H1 (cell line): ENCODE results near the gene KLHDC8A.

Experiments used
- CTCF ChIP-seq, 3 experiments: IDR thresholded peaks; 1 replicate in 2 of 3; 2 replicates in 1 of 3; pipeline versions ENCODE4 v1.5.1 to v1.6.1; 2011; ENCODE audit warnings: low read length in 3 of 3, mild to moderate bottlenecking in 3 of 3, inconsistent platforms in 2 of 3, low read depth in 1 of 3, moderate library complexity in 1 of 3; ENCODE audit not compliant: insufficient read depth in 1 of 3; ENCODE audit errors: control extremely low read depth in 1 of 3
- EP300 ChIP-seq, 2 experiments: IDR thresholded peaks; 1 replicate in 1 of 2; 2 replicates in 1 of 2; pipeline ENCODE4 v1.6.1; 2011 to 2012; ENCODE audit warnings: low read depth in 2 of 2, low read length in 2 of 2, mild to moderate bottlenecking in 2 of 2, borderline replicate concordance in 1 of 2, inconsistent platforms in 1 of 2, moderate library complexity in 1 of 2
- SP1 ChIP-seq: IDR thresholded peaks from 2 replicates; pipeline ENCODE4 v1.6.1; 2011; ENCODE audit warnings: low read depth, low read length

- no peak for TF ChIP-seq SP1
- no peak for TF ChIP-seq CTCF (IDR thresholded peaks at IDR 0.05; ENCODE audit: control extremely low read depth in 1 of 3, insufficient read depth in 1 of 3, low read depth in 1 of 3, low read length in 3 of 3)
- no peak for TF ChIP-seq EP300 (IDR thresholded peaks at IDR 0.05; ENCODE audit: borderline replicate concordance in 1 of 2, low read depth in 2 of 2, low read length in 2 of 2)
Measured at GRCh38 chr1:205328476-205328875, 28.2 kb downstream of the KLHDC8A start.
